HepG2 (cell line): ENCODE data around the gene STK11. TPM values are rescaled to one million over a fixed set of nuclear protein-coding genes. Genes with fewer than 3 reads are reported as not detected.

ENCODE experiments used
- KAT7 ChIP-seq: IDR thresholded peaks from 2 replicates; pipeline ENCODE4 v1.6.1; 2018; ENCODE audit warnings: borderline replicate concordance, missing compliant biosample characterization
- KDM5A ChIP-seq: fragments of 200-600 bp; sonication (generic); IDR thresholded peaks from 2 replicates; pipeline ENCODE4 v1.7.0; 2018; ENCODE audit warnings: antibody characterized with exemption, mild to moderate bottlenecking, low read length, borderline replicate concordance
- NR2F6 ChIP-seq, 2 experiments: IDR thresholded peaks; 2 replicates each; pipeline ENCODE4 v1.6.1; 2016; ENCODE audit warnings: antibody characterized with exemption in 1 of 2, mild to moderate bottlenecking in 1 of 2
- ONECUT2 ChIP-seq: sonication (generic); formaldehyde crosslinking; IDR thresholded peaks from 2 replicates; pipeline ENCODE4 v1.4.0; 2020; ENCODE audit warnings: missing genetic modification reagents
- PCBP1 ChIP-seq: fragments of 200-400 bp; formaldehyde crosslinking; IDR thresholded peaks from 2 replicates; pipeline ENCODE4 v1.6.1; 2017; ENCODE audit warnings: mild to moderate bottlenecking, low read depth, low read length, borderline replicate concordance
- SRSF4 ChIP-seq: fragments of 200-400 bp; formaldehyde crosslinking; IDR thresholded peaks from one replicate; pipeline ENCODE4 v1.6.1; 2018; ENCODE audit warnings: mild to moderate bottlenecking, low read depth, low read length, moderate library complexity; ENCODE audit not compliant: poor library complexity, severe bottlenecking
- TAF1 ChIP-seq: sonication (generic); formaldehyde crosslinking; IDR thresholded peaks from 2 replicates; pipeline ENCODE4 v1.4.0; 2020; ENCODE audit warnings: missing genetic modification reagents
- YEATS2 ChIP-seq: sonication (generic); formaldehyde crosslinking; IDR thresholded peaks from 2 replicates; pipeline ENCODE4 v1.4.0; 2020; ENCODE audit warnings: missing genetic modification reagents, borderline replicate concordance
- ZBTB3 ChIP-seq: sonication (generic); formaldehyde crosslinking; IDR thresholded peaks from 2 replicates; pipeline ENCODE4 v1.4.0; 2020; ENCODE audit warnings: low read depth, mild to moderate bottlenecking, moderate library complexity, missing genetic modification reagents, borderline replicate concordance
- ZC3H13 ChIP-seq: sonication (generic); formaldehyde crosslinking; IDR thresholded peaks from 2 replicates; pipeline ENCODE4 v1.8.1; 2023; ENCODE audit warnings: mild to moderate bottlenecking, missing genetic modification reagents, moderate library complexity
- ZFP91 ChIP-seq: sonication (generic); formaldehyde crosslinking; IDR thresholded peaks from 2 replicates; pipeline ENCODE4 v1.9.0; 2022; ENCODE audit warnings: missing genetic modification reagents, mild to moderate bottlenecking, borderline replicate concordance
- ZHX1 ChIP-seq: sonication (generic); formaldehyde crosslinking; IDR thresholded peaks from 2 replicates; pipeline ENCODE4 v1.8.1; 2022; ENCODE audit warnings: low read depth, mild to moderate bottlenecking, missing genetic modification reagents
- ZNF496 ChIP-seq: sonication (generic); formaldehyde crosslinking; IDR thresholded peaks from 2 replicates; pipeline ENCODE4 v1.8.1; 2023; ENCODE audit warnings: mild to moderate bottlenecking, moderate library complexity, missing genetic modification reagents; ENCODE audit not compliant: insufficient replicate concordance
- ZNF569 ChIP-seq: sonication (generic); formaldehyde crosslinking; IDR thresholded peaks from 2 replicates; pipeline ENCODE4 v1.5.0; 2020; ENCODE audit warnings: mild to moderate bottlenecking, missing genetic modification reagents, moderate library complexity, borderline replicate concordance
- ZNF775 ChIP-seq: sonication (generic); formaldehyde crosslinking; IDR thresholded peaks from 2 replicates; pipeline ENCODE4 v1.4.0; 2020; ENCODE audit warnings: missing genetic modification reagents, mild to moderate bottlenecking, moderate library complexity, borderline replicate concordance
- polyA plus RNA-seq, 8 experiments: library from polyadenylated mRNA; depleted of rRNA in 3 of 8; stranded (reverse) in 7 of 8; unstranded in 1 of 8; fragments of >200 nt; fragmentation: Illumina TruSeq in 4 of 8; extraction: Trizol in 4 of 8; gene quantifications; 2 replicates each; pipeline versions ENCODE4 v1.2.1 to v1.2.3, GENCODE V29; 2011 to 2016; ENCODE audit warnings: low read depth in 4 of 8, missing spikeins in 1 of 8, mixed read lengths in 1 of 8; ENCODE audit not compliant: insufficient read depth in 1 of 8
- total RNA-seq, 5 experiments: library from RNA; depleted of rRNA; stranded (reverse); fragments of >200 nt; fragmentation: Illumina TruSeq; extraction: Trizol; gene quantifications; 2 replicates each; pipeline ENCODE4 v1.2.3, GENCODE V29; 2016; ENCODE audit warnings: low read depth in 1 of 5
- TF ChIP-seq, protein P1 (sequence below): sonication (generic); formaldehyde crosslinking; IDR thresholded peaks from 2 replicates; pipeline ENCODE4 v1.4.0; 2020; ENCODE audit warnings: missing genetic modification reagents, borderline replicate concordance
- TF ChIP-seq, protein P2 (sequence below): sonication (generic); formaldehyde crosslinking; IDR thresholded peaks from 2 replicates; pipeline ENCODE4 v1.8.1; 2023; ENCODE audit warnings: missing genetic modification reagents, inconsistent platforms, borderline replicate concordance
- TF ChIP-seq, protein P3 (sequence below), 2 experiments: fragments of 450-650 bp in 1 of 2; sonication (generic) in 1 of 2; formaldehyde crosslinking; IDR thresholded peaks; 2 replicates each; pipeline versions ENCODE4 v1.5.0 to v1.8.0; 2020 to 2022; ENCODE audit warnings: mild to moderate bottlenecking in 1 of 2, missing genetic modification reagents in 1 of 2

The STK11 gene
- total and polyA plus RNA-seq, 2 of the 13 experiments (the other 11 are each of a cell fraction or from before 2014, with no cell fraction given), result 27.5 to 43.6 TPM

GRCh38 chr19:1173159-1173844, 32.3 kb upstream of the STK11 start (continued):
- TF ChIP-seq NR2F6 (IDR thresholded peaks at IDR 0.05) (peak; percentile 80; the same call in 1 of the 2 replicates), NR2F6 (CRISPR knock-in tag; IDR thresholded peaks at IDR 0.05) (peak; percentile 59; the same call in 1 of the 2 replicates), YEATS2 (CRISPR knock-in tag) (no peak), KAT7 (CRISPR knock-in tag) (no peak), TAF1 (CRISPR knock-in tag) (no peak), ONECUT2 (no peak), SRSF4 (no peak), ZNF496 (CRISPR knock-in tag) (no peak), KDM5A (no peak), ZHX1 (no peak), ZBTB3 (CRISPR knock-in tag) (no peak), ZNF775 (CRISPR knock-in tag) (no peak), ZFP91 (CRISPR knock-in tag) (peak; percentile 41; the same call in 1 of the 2 replicates), ZNF569 (no peak), ZC3H13 (CRISPR knock-in tag) (no peak), PCBP1 (peak; percentile 70; the same call in 1 of the 2 replicates)
- TF ChIP-seq, protein P1, sequence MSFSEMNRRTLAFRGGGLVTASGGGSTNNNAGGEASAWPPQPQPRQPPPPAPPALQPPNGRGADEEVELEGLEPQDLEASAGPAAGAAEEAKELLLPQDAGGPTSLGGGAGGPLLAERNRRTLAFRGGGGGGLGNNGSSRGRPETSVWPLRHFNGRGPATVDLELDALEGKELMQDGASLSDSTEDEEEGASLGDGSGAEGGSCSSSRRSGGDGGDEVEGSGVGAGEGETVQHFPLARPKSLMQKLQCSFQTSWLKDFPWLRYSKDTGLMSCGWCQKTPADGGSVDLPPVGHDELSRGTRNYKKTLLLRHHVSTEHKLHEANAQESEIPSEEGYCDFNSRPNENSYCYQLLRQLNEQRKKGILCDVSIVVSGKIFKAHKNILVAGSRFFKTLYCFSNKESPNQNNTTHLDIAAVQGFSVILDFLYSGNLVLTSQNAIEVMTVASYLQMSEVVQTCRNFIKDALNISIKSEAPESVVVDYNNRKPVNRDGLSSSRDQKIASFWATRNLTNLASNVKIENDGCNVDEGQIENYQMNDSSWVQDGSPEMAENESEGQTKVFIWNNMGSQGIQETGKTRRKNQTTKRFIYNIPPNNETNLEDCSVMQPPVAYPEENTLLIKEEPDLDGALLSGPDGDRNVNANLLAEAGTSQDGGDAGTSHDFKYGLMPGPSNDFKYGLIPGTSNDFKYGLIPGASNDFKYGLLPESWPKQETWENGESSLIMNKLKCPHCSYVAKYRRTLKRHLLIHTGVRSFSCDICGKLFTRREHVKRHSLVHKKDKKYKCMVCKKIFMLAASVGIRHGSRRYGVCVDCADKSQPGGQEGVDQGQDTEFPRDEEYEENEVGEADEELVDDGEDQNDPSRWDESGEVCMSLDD, result no peak
- TF ChIP-seq, protein P2, sequence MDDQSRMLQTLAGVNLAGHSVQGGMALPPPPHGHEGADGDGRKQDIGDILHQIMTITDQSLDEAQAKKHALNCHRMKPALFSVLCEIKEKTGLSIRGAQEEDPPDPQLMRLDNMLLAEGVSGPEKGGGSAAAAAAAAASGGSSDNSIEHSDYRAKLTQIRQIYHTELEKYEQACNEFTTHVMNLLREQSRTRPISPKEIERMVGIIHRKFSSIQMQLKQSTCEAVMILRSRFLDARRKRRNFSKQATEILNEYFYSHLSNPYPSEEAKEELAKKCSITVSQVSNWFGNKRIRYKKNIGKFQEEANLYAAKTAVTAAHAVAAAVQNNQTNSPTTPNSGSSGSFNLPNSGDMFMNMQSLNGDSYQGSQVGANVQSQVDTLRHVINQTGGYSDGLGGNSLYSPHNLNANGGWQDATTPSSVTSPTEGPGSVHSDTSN (CRISPR knock-in tag), result no peak
- TF ChIP-seq, protein P3, sequence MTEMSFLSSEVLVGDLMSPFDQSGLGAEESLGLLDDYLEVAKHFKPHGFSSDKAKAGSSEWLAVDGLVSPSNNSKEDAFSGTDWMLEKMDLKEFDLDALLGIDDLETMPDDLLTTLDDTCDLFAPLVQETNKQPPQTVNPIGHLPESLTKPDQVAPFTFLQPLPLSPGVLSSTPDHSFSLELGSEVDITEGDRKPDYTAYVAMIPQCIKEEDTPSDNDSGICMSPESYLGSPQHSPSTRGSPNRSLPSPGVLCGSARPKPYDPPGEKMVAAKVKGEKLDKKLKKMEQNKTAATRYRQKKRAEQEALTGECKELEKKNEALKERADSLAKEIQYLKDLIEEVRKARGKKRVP (CRISPR knock-in tag; IDR thresholded peaks at IDR 0.05), result no peak
